Measurements from ENCODE around the gene GRXCR2. TPM values are rescaled to one million over a fixed set of nuclear protein-coding genes. Genes with fewer than 3 reads are reported as not detected.
"Not testable (repeated sequence)": the region's sequence is repeated elsewhere in the genome, so short reads cannot be mapped to it uniquely, and the experiment has no call there.

The GRXCR2 gene
- total RNA-seq, 4 donors from 2014 or later, result not detected

DNA sequence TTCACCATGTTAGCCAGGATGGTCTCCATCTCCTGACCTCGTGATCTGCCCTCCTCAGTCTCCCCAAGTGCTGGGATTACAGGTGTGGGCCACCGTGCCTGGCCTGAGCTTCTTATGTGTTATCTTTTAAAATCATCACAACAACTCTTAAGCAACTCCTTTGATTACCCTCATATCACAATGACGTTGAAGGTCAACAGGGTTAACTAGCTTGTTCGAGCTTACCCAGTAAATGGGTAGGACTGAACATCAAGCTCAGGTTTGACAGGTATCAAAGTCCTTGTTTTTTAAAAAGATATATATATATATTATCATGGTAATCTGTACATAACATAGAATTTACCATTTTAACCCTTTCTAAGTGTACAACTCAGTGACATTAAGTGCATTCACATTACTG is 3.1 kb downstream of the GRXCR2 start:
- peaks cover 0 to 4% (median 0%) of the 10 kb centered on the region in 4 donors for H3K27me3 ChIP-seq
- no peak overlapping the region for H3K27ac ChIP-seq (replicated peaks in 1 of 4)
- 95% methylated on average over 4 of the region's 4 CpGs for WGBS
- TF ChIP-seq POLR2AphosphoS5 (IDR thresholded peaks at IDR 0.05) (no peak), POLR2A (IDR thresholded peaks at IDR 0.05; ENCODE audit: low read depth) (no peak), EP300 (IDR thresholded peaks at IDR 0.05) (no peak)
- TF ChIP-seq, protein P1, sequence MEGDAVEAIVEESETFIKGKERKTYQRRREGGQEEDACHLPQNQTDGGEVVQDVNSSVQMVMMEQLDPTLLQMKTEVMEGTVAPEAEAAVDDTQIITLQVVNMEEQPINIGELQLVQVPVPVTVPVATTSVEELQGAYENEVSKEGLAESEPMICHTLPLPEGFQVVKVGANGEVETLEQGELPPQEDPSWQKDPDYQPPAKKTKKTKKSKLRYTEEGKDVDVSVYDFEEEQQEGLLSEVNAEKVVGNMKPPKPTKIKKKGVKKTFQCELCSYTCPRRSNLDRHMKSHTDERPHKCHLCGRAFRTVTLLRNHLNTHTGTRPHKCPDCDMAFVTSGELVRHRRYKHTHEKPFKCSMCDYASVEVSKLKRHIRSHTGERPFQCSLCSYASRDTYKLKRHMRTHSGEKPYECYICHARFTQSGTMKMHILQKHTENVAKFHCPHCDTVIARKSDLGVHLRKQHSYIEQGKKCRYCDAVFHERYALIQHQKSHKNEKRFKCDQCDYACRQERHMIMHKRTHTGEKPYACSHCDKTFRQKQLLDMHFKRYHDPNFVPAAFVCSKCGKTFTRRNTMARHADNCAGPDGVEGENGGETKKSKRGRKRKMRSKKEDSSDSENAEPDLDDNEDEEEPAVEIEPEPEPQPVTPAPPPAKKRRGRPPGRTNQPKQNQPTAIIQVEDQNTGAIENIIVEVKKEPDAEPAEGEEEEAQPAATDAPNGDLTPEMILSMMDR (IDR thresholded peaks at IDR 0.05), result no peak
- DNase-seq (ENCODE audit: extremely low spot score), result no peak
- H3K4me1 ChIP-seq, result no peaks in the 10 kb centered on the region
- no peak overlapping the region for H3K4me3 ChIP-seq
- intact Hi-C loops (cut with DNase I), result no loop called here
- H3K36me3 ChIP-seq, result no peaks in the 10 kb centered on the region
- H3K9me3 ChIP-seq, result no peaks in the 10 kb centered on the region

DNA sequence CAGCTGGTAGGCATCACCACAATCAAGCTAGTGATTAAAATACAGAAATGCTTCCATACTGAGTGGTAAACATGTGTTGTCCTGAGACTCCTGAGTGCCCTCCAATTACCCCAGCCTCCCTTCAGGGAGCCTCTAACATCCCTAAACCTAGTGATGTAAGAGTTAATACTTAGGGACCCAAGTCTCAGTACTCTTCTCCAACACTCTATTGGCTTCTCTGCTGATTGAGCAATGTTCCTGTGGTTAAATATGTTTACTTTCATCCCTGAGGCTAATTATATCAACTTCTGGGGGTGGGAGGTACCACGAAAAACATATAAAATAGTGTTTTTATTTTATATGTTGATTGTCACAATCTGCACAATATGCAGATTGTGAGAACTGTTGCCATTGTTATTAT is 5.0 kb downstream of the GRXCR2 start:
- no peaks in the 10 kb centered on the region for H3K36me3 ChIP-seq
- no peaks in the 10 kb centered on the region for H3K4me1 ChIP-seq
- H3K27ac ChIP-seq (replicated peaks in 1 of 4), result no peak overlapping the region
- intact Hi-C loops (cut with DNase I), result no loop called here
- peaks cover 0 to 4% (median 0%) of the 10 kb centered on the region in 4 donors for H3K27me3 ChIP-seq
- no peak for DNase-seq (ENCODE audit: extremely low spot score)
- WGBS, result 71% methylated on average over 1 of the region's 1 CpG
- no peak overlapping the region for H3K4me3 ChIP-seq
- no peaks in the 10 kb centered on the region for H3K9me3 ChIP-seq
- TF ChIP-seq, protein P1 (IDR thresholded peaks at IDR 0.05), result no peak
- TF ChIP-seq EP300 (IDR thresholded peaks at IDR 0.05) (no peak), POLR2AphosphoS5 (IDR thresholded peaks at IDR 0.05) (no peak), POLR2A (IDR thresholded peaks at IDR 0.05; ENCODE audit: low read depth) (no peak)

DNA sequence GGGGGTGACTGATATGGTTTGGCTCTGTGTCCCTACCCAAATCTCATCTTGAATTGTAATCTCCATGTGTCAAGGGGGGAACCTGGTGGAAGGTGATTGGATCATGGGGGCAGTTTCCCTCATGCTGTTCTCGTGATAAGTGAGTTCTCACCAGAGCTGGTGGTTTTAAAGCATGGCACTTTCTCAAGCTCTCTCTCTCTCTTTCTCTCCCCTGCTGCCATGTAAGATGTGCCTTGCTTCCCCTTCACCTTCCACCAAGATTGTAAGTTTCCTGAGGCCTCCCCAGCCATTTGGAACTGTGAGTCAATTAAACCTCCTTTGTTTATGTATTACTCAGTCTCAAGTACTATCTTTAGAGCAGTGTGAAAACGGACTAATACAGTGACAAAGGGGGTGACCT is 8.4 kb downstream of the GRXCR2 start:
- H3K9me3 ChIP-seq; H3K27ac ChIP-seq (replicated peaks in 1 of 4); H3K36me3 ChIP-seq; H3K27me3 ChIP-seq; H3K4me3 ChIP-seq; intact Hi-C loops (cut with DNase I); H3K4me1 ChIP-seq; DNase-seq (ENCODE audit: extremely low spot score): not testable (repeated sequence)
- 74% methylated on average over 2 of the region's 2 CpGs for WGBS

DNA sequence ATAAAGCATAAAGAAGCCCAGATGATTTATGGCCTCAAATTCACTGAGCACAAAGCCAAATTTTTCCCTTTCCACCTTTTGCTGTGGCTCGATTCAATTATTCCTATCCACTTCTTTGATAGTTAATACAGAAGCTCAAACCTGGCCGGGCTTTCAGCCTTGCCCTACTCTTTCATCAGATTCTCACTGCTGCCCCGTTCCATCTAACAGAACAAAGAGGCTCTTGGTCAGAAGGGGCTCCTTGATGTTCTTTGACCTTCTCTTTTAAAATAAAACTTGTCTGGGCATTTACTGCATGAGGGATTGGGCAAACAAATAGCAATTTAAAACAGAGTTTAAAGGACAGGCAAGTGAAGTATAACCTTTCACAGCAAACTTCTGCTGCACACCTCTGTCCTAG is 9.8 kb downstream of the GRXCR2 start:
- DNase-seq (ENCODE audit: extremely low spot score), result no peak
- TF ChIP-seq EP300 (IDR thresholded peaks at IDR 0.05) (no peak), POLR2A (IDR thresholded peaks at IDR 0.05; ENCODE audit: low read depth) (no peak), POLR2AphosphoS5 (IDR thresholded peaks at IDR 0.05) (no peak)
- TF ChIP-seq, protein P1 (IDR thresholded peaks at IDR 0.05), result no peak

DNA sequence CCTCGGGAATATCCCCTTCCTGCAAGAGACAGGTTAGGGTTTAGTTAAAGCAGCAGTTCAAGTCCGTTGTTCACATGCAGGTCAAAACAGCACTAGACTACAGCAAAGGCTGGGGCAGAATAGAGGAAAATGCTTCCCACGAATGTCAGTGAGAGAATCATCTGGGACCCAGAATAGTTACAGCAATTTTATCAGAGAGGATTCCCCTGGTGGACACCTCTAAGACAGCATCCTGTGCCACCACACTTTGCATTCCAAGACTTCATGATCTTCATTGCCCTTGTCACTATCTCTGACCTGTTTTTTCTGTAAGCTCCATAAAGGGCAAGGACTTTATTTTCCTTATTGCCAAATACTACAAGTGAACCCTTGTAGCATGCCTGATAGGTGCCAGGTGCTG is 12.9 kb downstream of the GRXCR2 start:
- 94% methylated on average over 2 of the region's 3 CpGs for WGBS
- H3K27ac ChIP-seq (replicated peaks in 1 of 4), result no peak overlapping the region

More for the DNA sequence above, 9.8 kb downstream of the GRXCR2 start:
- intact Hi-C loops (cut with DNase I), result no loop called here
- no peak overlapping the region for H3K4me3 ChIP-seq
- H3K9me3 ChIP-seq, result no peaks in the 10 kb centered on the region
- no peaks in the 10 kb centered on the region for H3K36me3 ChIP-seq
- whole genome bisulfite sequencing, result 81% methylated on average over 3 of the region's 3 CpGs
- peaks cover 0 to 4% (median 0%) of the 10 kb centered on the region in 4 donors for H3K27me3 ChIP-seq
- no peaks in the 10 kb centered on the region for H3K4me1 ChIP-seq
- H3K27ac ChIP-seq (replicated peaks in 1 of 4), result no peak overlapping the region

More for the DNA sequence above, 12.9 kb downstream of the GRXCR2 start:
- peaks cover 8 to 16% (median 15%) of the 10 kb centered on the region in 4 donors for H3K4me1 ChIP-seq
- no peaks in the 10 kb centered on the region for H3K36me3 ChIP-seq
- no peaks in the 10 kb centered on the region for H3K27me3 ChIP-seq
- TF ChIP-seq POLR2A (IDR thresholded peaks at IDR 0.05; ENCODE audit: low read depth) (no peak), EP300 (IDR thresholded peaks at IDR 0.05) (no peak), POLR2AphosphoS5 (IDR thresholded peaks at IDR 0.05) (no peak)
- TF ChIP-seq, protein P1 (IDR thresholded peaks at IDR 0.05), result no peak
- intact Hi-C loops (cut with DNase I), result no loop called here
- H3K9me3 ChIP-seq, result no peaks in the 10 kb centered on the region
- no peak for DNase-seq (ENCODE audit: extremely low spot score)
- no peak overlapping the region for H3K4me3 ChIP-seq

Data from esophagus muscularis mucosa (tissue), 4 donors.